Testis (tissue), 3 donors: ENCODE results near the gene CD34. TPM values are rescaled to one million over a fixed set of nuclear protein-coding genes. Genes with fewer than 3 reads are reported as not detected.

Experiments
- DNase-seq: peaks from one replicate; pipeline ENCODE4 v3.0.0-alpha.2; 2019
- H3K27ac ChIP-seq, 2 donors: fragments of 200-600 bp; sonication (generic); one replicate each; pipeline ENCODE4 v1.5.1; 2019
- H3K27me3 ChIP-seq: fragments of 200-600 bp; sonication (generic); one replicate; pipeline ENCODE4 v1.5.1; 2019
- H3K36me3 ChIP-seq: fragments of 200-600 bp; sonication (generic); one replicate; pipeline ENCODE4 v1.5.1; 2017; ENCODE audit warnings: low read depth; ENCODE audit errors: missing control alignments
- H3K4me1 ChIP-seq: fragments of 200-600 bp; sonication (generic); one replicate; pipeline ENCODE4 v1.5.1; 2019
- H3K4me3 ChIP-seq, 2 donors: fragments of 200-600 bp; sonication (generic); one replicate each; pipeline ENCODE4 v1.5.1; 2017 to 2019
- H3K9me3 ChIP-seq: fragments of 200-600 bp; sonication (generic); one replicate; pipeline ENCODE4 v1.5.1; 2017
- POLR2A ChIP-seq: fragments of 450-650 bp; IDR thresholded peaks from one replicate; pipeline ENCODE4 v1.6.1; 2017; ENCODE audit warnings: antibody characterized with exemption, mild to moderate bottlenecking, moderate library complexity
- WGBS, 2 donors: methylation state at CpG; one replicate each; pipeline ENCODE4 v1.1.5; 2018; 5-methylcytosine and 5-hydroxymethylcytosine counted together
- intact Hi-C: fragments of 100-400 bp; cut with DNase I; formaldehyde crosslinking; loops from one replicate; pipeline ENCODE4 v1.15.1; 2023; ENCODE audit warnings: low total_unique reads
- polyA plus RNA-seq: library from polyadenylated mRNA; stranded (reverse); fragments of 350-450 nt; fragmentation: Illumina TruSeq; extraction: RNeasy Lipid Tissue Mini Kit (QIAGEN cat#74804); gene quantifications from one replicate; pipeline ENCODE4 v1.2.3, GENCODE V29; 2014; ENCODE audit warnings: low read depth, low replicate concordance; ENCODE audit not compliant: insufficient read depth
- total RNA-seq, 2 donors: library from RNA; depleted of rRNA; stranded (reverse); fragments of >200 nt; gene quantifications; one replicate each; pipeline ENCODE4 v1.2.3, GENCODE V29; 2016
- TF ChIP-seq, protein P1 (sequence below), 3 experiments: fragments of 450-650 bp in 2 of 3; fragments of 200-600 bp in 1 of 3; sonication (generic) in 1 of 3; IDR thresholded peaks; one replicate each; pipeline ENCODE4 v1.5.1; 2016 to 2019; ENCODE audit warnings: antibody characterized with exemption in 3 of 3, mild to moderate bottlenecking in 2 of 3, moderate library complexity in 1 of 3

Gene CD34
- total and polyA plus RNA-seq, 3 donors from 2014 or later = 28.3 to 70.7 (median 32.5) TPM

DNA sequence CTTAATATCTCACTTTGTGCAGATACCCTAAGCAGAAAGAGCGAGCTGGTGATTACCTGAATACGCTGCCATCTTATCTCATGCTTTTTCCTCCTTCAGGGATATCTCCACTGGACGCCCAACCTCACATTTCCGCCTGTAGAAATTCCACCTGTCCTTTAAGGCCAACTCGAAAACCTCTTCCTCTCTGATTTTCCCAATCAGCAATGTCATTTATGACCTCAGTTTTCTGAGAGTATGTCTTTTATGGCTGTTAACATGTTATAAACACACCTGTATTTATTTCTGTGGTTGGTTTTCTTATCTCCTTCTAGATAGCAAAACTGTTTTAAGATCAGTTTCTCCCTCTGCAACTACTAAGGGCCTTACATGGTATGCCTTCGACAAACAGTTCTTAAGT is 41.1 kb downstream of the CD34 start:
- H3K36me3 ChIP-seq = no peaks in the 10 kb centered on the region
- H3K4me3 ChIP-seq = no peak overlapping the region
- peaks cover 29% of the 10 kb centered on the region for H3K4me1 ChIP-seq
- 61 to 81% methylated on average over 6 of the region's 6 CpGs for WGBS, 2 donors
- intact Hi-C loops = loop anchor here (5.0 kb wide), 1 partner anchor 48 kb away; no protein-coding TSS in a partner anchor
- no peaks in the 10 kb centered on the region for H3K27me3 ChIP-seq
- H3K9me3 ChIP-seq = no peaks in the 10 kb centered on the region
- DNase-seq = no peak
- no peak overlapping the region for H3K27ac ChIP-seq
- TF ChIP-seq POLR2A = no peak
- TF ChIP-seq, protein P1, sequence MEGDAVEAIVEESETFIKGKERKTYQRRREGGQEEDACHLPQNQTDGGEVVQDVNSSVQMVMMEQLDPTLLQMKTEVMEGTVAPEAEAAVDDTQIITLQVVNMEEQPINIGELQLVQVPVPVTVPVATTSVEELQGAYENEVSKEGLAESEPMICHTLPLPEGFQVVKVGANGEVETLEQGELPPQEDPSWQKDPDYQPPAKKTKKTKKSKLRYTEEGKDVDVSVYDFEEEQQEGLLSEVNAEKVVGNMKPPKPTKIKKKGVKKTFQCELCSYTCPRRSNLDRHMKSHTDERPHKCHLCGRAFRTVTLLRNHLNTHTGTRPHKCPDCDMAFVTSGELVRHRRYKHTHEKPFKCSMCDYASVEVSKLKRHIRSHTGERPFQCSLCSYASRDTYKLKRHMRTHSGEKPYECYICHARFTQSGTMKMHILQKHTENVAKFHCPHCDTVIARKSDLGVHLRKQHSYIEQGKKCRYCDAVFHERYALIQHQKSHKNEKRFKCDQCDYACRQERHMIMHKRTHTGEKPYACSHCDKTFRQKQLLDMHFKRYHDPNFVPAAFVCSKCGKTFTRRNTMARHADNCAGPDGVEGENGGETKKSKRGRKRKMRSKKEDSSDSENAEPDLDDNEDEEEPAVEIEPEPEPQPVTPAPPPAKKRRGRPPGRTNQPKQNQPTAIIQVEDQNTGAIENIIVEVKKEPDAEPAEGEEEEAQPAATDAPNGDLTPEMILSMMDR (IDR thresholded peaks at IDR 0.05) = no peak

DNA sequence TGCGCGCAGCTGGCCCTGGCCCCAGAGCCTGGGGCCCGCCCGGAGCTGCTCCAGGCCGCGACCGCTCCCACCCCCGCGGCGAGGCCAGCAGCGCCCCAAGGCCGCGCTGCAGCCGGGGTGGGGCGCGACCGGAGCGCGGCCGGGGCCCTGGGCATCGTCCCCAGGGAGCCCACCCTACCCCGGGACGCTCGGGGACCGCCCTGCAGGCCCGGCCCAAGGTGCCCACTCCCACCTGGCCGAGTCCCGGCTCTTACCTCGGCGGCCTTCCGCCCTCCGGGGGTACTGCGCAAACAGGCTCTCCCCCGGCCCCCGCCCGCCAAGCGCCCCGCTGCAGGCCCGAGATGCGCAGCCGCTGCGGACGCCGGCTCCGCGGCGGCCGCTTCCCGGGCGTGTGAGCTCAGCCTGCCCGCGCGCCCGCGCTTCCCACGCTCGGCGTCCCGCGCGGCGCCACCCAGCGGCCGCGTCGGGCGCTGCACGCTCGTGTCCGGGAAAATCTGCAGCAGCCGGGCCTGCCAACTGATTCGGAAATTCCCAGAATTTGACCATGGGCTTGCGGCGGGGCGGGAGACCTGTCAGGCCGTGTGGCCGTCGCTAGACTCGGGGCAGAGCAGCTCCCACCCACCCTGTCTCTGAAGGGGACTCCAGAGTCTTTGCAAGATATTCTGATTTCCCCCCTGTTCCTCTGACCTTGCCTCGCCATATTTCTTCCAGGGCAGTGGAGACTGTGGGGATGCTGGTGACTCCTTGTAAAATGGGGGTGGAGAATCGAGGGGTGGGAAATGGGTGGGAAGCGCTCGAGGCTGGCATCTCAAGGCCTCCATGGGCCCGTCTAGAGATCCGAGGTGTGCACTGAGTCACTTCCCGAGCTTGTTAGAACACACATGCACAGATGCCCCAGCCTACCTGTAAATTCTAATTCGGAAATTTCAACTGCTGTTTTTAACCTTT is 41.9 kb downstream of the CD34 start:
- intact Hi-C loops = loop anchor here (5.0 kb wide), 1 partner anchor 47 kb away; no protein-coding TSS in a partner anchor
- DNase-seq = peak; percentile 83

GRCh38 chr1:207868251-207868773 is 42.6 kb downstream of the CD34 start:
- Histone ChIP-seq H3K9me3 (no peaks in the 10 kb centered on the region), H3K4me1 (peaks cover 34% of the 10 kb centered on the region), H3K27ac (peak overlapping the region; percentile 84 to 93), H3K4me3 (peak overlapping the region; percentile 71 to 76), H3K36me3 (no peaks in the 10 kb centered on the region), H3K27me3 (no peaks in the 10 kb centered on the region)
- DNase-seq = peak; percentile 71
- WGBS, 2 donors = 0 to 2% methylated on average over 14 to 24 of the region's 24 CpGs
- TF ChIP-seq, protein P1 (IDR thresholded peaks at IDR 0.05) = no peak
- intact Hi-C loops = loop anchor here (5.0 kb wide), 1 partner anchor 46 kb away; no protein-coding TSS in a partner anchor

More for the DNA sequence above, 41.9 kb downstream of the CD34 start:
- no peaks in the 10 kb centered on the region for H3K9me3 ChIP-seq
- H3K27ac ChIP-seq = peak overlapping the region; percentile 84 to 93
- H3K27me3 ChIP-seq = no peaks in the 10 kb centered on the region
- peak overlapping the region; percentile 71 to 76 for H3K4me3 ChIP-seq
- no peaks in the 10 kb centered on the region for H3K36me3 ChIP-seq
- 1 to 3% methylated on average over 35 to 82 of the region's 87 CpGs for WGBS, 2 donors
- H3K4me1 ChIP-seq = peaks cover 35% of the 10 kb centered on the region
- TF ChIP-seq POLR2A = no peak
- TF ChIP-seq, protein P1 (IDR thresholded peaks at IDR 0.05) = peak; percentile 76 to 98 (median 89)

DNA sequence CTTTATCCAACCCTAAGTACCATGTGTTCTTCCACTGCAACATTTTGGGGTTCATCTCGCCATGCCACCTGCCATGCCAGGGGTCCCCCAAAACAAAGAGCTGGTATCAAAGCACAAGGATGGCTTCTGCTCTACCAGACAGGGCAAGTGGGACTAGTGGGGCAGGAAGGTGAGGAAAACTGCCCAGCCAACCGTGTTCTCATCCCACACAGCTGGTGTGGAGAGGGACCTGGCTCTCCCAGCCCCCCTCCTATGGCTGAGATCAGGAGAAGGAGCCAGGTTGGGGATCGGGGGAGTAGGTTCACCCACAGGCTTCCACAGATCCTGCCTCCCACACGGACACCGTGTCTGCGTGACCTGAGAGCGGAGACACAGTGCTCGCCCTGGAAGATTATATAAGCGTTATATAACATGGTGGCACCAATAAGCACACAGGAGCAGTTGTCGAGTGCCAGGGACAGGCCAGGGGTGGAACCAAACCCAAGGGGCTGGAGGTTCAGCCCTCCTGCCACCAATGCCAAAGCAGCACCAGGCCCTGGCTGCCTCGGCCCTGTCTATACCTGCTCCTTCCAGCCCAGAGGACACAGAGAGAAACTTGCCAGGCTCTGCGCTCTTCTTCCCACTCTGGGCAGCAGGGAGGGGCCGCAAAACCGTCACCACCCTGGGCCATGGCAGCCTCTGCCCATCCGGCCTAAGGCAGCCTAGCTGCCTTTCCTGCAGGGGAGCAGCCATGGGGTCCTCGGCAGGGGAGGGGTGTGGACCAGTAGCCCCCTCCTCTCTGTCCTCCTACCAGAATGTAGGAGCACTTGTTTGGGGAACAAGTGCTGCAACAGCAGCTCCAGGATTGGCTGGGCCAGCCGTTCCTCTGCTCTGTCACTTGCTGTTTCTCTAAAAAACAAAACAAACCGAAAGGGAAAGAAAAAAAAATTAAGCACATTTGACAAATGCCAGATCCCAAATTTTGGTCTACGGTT is 43.5 kb downstream of the CD34 start:
- intact Hi-C loops = loop anchor here (5.0 kb wide), 1 partner anchor 45 kb away; no protein-coding TSS in a partner anchor
- TF ChIP-seq, protein P1 (IDR thresholded peaks at IDR 0.05) = no peak
- TF ChIP-seq POLR2A = no peak
- peak; percentile 33 for DNase-seq
- Histone ChIP-seq H3K27ac (peak overlapping the region; percentile 84 to 93), H3K36me3 (no peaks in the 10 kb centered on the region), H3K9me3 (no peaks in the 10 kb centered on the region), H3K4me1 (peaks cover 27% of the 10 kb centered on the region), H3K27me3 (no peaks in the 10 kb centered on the region), H3K4me3 (peak overlapping the region; percentile 71 to 76)
- 28 to 37% methylated on average over 13 to 19 of the region's 19 CpGs for WGBS, 2 donors
